ENCODE data around the gene CFHR1.

The CFHR1 gene

GRCh38 chr1:196857188-196857587, 37.7 kb downstream of the CFHR1 start:
- no peaks in the 10 kb centered on the region for H3K27me3 ChIP-seq (ENCODE audit: insufficient read depth, poor library complexity, severe bottlenecking)
- no peak for TF ChIP-seq CTCF (IDR thresholded peaks at IDR 0.05; ENCODE audit: insufficient read depth, low read length)
- TF ChIP-seq SPI1 (IDR thresholded peaks at IDR 0.05; ENCODE audit: borderline replicate concordance, low read depth): no peak
- no peak for TF ChIP-seq POLR2AphosphoS5 (IDR thresholded peaks at IDR 0.05; ENCODE audit: low read depth)
- no peak for TF ChIP-seq REST (IDR thresholded peaks at IDR 0.05; ENCODE audit: insufficient replicate concordance, low read depth)
- no peak for TF ChIP-seq GABPA (IDR thresholded peaks at IDR 0.05; ENCODE audit: low read depth)
- no peak overlapping the region for H3K4me3 ChIP-seq (replicated peaks; ENCODE audit: insufficient read depth, low read length)
- H3K27ac ChIP-seq (replicated peaks): no peak overlapping the region
- no peak for DNase-seq (ENCODE audit: low read depth in 1 of 2, low spot score in 1 of 2)

- no peak for DNase-seq (ENCODE audit: low read depth in 1 of 2, low spot score in 1 of 2)
- TF ChIP-seq POLR2AphosphoS5 (IDR thresholded peaks at IDR 0.05; ENCODE audit: low read depth) (no peak), SPI1 (IDR thresholded peaks at IDR 0.05; ENCODE audit: borderline replicate concordance, low read depth) (no peak), GABPA (IDR thresholded peaks at IDR 0.05; ENCODE audit: low read depth) (no peak), REST (IDR thresholded peaks at IDR 0.05; ENCODE audit: insufficient replicate concordance, low read depth) (no peak), CTCF (IDR thresholded peaks at IDR 0.05; ENCODE audit: insufficient read depth, low read length) (no peak)
- Histone ChIP-seq H3K27me3 (ENCODE audit: insufficient read depth, poor library complexity, severe bottlenecking) (no peaks in the 10 kb centered on the region), H3K27ac (replicated peaks) (no peak overlapping the region), H3K4me3 (replicated peaks; ENCODE audit: insufficient read depth, low read length) (no peak overlapping the region)
These were observed 39.3 kb downstream of the CFHR1 start for GRCh38 chr1:196858811-196859210.

GRCh38 chr1:196860323-196860884, 40.9 kb downstream of the CFHR1 start:
- no peak for TF ChIP-seq CTCF (IDR thresholded peaks at IDR 0.05; ENCODE audit: insufficient read depth, low read length)
- no peak for TF ChIP-seq REST (IDR thresholded peaks at IDR 0.05; ENCODE audit: insufficient replicate concordance, low read depth)
- no peak for TF ChIP-seq SPI1 (IDR thresholded peaks at IDR 0.05; ENCODE audit: borderline replicate concordance, low read depth)
- Histone ChIP-seq H3K27me3 (ENCODE audit: insufficient read depth, poor library complexity, severe bottlenecking) (peaks cover 2% of the 10 kb centered on the region), H3K27ac (replicated peaks) (no peak overlapping the region), H3K4me3 (replicated peaks; ENCODE audit: insufficient read depth, low read length) (no peak overlapping the region)
- no peak for DNase-seq (ENCODE audit: low read depth in 1 of 2, low spot score in 1 of 2)

Data from HL-60 (cell line).